HG02623 (cell line): ENCODE measurements around the gene RAB6B.

Source experiments
- ATAC-seq: cut with Tn5 transposase; IDR thresholded peaks from one replicate; pipeline ENCODE4 v1.9.1; 2021; ENCODE audit warnings: moderate library complexity; ENCODE audit not compliant: unreplicated experiment

RAB6B gene

DNA sequence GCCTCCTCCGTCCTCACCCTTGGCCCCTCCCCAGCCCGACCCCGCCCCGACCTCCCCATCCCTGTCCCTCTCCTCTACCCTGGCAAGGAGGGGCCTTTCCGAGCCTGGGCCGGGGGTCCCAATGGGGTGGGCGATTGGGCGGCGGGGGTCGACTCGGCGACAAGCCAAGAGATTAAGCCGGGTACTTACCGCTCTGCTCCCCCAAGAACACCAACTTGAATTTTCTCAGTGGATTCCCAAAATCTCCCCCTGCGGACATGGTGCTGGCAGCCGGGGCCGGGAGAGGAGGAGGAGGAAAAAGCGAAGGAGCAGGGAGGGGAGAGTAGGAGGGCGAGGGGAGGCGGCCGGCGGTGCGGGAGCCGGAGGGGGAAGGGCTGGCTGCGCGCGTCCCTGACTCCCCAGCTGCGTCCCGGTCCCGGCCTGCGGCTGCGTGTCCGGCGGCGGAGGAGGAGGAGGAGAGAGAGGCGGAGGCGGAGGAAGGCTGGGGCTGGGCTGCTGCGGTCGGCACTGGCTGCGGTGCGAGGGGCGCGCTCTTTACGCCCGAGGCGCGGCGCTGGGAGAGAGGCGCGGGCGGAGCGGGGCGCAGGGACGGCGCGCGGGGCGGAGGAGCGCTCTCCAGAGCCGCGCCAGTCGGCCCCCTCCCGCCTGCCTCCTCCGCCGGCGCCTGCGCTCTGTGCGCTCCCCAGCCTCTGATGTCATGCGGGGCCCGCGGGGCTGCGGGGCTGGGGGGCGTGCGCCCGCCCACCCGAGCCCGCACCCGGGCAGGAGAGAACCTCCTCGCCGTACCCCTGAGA, at the start of gene RAB6B:
RAB6B (minus strand) TSS at position 675 of the 794 bp plus-strand sequence; CDS start at position 259, 416 bp downstream.
- no peak for ATAC-seq

- ATAC-seq, result no peak
These were observed 49.1 kb upstream of the RAB6B start for GRCh38 chr3:133944641-133945380.

DNA sequence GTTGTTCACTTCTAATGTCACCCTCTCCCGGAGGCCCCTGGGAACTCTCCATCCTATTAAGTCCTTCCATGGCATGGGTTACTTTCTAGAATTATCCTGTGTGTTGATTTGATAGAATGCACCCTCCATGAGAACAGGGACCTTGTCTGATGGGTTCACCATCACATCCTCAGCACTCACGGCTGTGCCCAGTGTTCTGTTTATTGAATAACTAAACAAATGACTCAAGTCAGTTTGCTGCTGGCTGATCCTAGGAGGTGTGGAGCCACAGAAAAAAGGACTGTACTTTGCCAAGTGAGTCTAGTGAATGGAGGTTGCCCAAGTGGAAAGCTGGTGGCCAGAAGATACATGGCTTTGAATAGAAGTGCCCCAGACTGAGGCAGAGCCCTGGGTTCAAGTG, 48.5 kb upstream of the RAB6B start:
- ATAC-seq, result no peak

GRCh38 chr3:133943639-133944141, 48.0 kb upstream of the RAB6B start:
- ATAC-seq, result no peak

DNA sequence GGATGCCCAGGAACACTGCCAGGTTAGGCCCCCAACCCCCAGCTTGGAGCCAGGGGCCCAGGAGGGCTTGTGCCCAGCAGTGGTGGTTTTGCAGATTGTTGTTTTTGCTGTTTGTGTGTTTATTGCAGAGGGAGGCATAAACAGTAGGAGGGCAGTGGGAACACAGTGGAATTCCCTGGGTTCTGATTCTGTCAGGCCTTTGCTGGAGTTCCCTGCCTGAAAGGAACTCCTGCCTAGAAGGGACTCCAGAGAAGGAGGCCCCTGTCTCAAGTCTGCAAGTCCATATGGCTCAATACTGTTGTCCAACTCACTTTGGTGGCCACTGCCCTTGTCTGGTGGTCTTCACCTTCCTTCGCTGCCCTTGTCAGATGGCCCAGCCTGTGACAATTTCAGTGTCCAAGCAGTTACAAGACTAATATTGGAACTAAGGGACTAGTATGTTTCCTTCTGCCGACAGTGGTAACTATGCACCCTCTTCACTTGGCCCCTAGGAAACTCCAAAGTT, 47.4 kb upstream of the RAB6B start:
- ATAC-seq, result no peak

DNA sequence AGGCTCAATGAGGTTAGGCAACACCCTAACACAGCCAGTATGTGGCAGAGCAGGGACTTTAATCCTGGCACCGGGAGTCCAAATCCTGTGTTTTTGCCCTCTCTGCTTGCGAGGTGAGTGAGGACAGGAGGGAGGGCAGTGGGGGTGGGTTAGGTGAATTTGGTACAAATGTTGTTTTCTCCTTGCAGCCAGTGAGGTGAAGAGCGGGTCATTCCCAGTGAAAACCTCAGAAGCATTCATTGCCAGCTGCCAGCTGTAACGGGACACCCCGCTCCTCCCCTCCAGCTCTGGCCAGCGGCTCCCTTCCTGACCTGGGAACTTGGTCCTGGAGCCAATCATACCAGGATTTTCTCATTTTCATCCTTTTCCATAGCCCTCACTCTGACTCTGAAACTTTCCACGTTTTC, 45.7 kb upstream of the RAB6B start:
- no peak for ATAC-seq

- ATAC-seq, result no peak
These were observed 44.9 kb upstream of the RAB6B start for GRCh38 chr3:133940536-133940935.

GRCh38 chr3:133939463-133939835, 43.8 kb upstream of the RAB6B start:
- no peak for ATAC-seq

GRCh38 chr3:133938770-133939462, 43.2 kb upstream of the RAB6B start:
- ATAC-seq, result no peak

DNA sequence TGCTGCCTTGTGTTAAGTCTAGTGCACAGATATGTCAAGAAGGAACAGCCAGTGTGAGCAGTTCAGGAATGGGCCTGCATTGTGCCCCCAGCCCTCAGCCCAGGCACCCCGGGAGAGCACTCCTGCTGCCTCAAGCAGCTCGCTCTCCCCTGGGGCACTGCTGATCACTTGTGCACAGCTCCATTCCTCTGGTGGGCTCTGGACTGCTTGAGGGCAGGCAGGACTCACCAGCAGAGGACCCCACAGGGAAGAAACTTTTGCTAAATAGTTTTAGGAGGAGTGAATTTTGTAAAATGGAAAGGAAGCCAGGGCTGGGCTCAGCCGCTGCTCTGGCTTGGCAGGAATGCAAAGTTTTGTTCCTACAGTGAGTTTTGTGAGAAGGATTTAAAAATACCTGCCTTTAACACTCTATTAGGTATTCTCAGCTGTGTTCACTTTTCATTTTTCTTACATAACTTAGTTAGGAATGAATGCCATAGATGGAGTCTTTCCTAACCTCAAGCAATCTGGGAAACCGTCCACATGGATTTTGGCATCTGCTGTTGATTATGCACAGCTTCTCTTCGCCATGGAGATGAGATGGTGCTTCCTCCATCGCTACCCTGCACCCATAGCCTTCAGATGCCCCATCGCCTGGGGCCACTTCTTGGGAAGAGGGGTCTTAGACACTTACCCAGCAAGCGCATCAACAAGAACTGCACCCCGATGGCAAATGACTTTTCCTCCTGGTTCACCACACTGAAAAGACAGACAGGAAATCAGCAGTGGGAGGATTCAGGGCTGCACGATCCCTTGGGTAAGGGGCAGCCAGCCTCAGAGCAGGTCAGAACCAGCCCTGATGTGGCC, 42.3 kb upstream of the RAB6B start:
- ATAC-seq, result no peak

DNA sequence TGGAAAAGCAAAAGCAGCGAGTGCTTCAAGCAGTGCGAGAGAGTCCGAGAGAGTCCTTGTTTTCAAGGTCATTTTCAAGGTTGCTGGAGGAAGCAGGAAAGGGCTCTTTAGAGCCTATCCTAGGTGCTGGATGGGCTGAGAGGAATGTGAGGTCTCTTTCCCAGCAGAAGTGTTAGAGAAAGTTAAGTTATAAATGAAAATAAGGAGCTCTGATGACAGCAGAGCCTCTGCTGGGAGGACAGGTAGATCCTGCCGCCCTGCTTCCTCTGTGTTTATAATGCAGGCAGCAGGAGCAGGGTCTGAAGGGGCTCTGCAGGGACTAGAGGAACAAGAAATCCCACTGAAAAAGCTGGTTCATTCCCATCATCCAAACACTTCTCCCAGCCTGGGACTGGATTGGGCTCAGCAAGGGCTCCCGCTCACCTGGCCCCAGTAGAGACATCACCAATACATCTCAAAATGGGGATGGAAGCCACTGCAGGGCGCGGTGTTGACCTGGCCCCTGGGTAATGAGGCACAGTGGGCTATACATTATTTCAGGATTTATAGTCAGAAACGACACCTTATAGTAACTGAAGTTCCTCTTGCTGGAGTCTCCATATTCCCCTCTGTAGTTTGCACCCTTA, 41.5 kb upstream of the RAB6B start:
- ATAC-seq, result no peak

DNA sequence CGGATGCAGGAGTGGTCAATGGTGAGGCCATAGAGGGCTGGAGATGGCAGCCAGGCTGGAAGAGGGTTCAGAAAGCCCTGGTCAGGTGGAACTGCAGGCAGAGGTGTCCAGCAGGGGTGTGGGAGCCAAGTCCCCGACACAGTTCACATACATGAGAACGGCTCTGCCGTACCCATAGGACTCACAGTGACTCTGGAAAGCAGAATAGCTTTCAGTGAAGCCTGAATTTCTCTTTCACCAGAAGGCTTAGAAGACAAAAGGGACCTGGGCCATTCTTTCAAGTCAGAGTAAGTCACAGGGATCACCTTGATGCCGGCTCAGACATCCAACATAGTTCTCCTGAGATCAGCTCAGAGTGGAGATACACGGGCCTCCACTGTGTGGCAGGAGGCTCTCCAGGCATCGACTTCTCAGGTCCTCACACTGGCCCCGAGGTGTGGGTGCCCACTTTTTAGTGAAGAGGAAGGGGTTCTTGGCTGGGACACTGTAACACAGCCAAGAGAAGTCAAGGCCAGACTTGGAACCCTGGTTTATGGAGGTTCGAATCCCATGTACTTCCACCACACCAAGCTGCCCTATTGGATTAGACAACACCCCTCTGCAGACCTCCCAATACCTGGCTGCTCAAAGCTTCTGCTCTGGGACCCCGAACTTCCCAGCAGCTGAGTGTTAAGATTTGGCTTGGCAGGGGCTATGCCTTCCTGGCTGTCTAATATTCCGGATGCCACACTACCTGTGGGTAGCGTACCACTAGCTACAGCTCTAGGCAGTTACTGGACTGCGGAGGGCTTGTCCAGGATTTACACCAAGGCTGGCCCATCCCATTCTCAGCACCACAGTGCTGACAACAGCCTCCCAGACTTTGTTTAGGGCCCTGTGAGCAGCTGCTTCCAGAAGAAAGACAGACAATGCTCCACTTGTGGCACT, 40.4 kb upstream of the RAB6B start:
- no peak for ATAC-seq

DNA sequence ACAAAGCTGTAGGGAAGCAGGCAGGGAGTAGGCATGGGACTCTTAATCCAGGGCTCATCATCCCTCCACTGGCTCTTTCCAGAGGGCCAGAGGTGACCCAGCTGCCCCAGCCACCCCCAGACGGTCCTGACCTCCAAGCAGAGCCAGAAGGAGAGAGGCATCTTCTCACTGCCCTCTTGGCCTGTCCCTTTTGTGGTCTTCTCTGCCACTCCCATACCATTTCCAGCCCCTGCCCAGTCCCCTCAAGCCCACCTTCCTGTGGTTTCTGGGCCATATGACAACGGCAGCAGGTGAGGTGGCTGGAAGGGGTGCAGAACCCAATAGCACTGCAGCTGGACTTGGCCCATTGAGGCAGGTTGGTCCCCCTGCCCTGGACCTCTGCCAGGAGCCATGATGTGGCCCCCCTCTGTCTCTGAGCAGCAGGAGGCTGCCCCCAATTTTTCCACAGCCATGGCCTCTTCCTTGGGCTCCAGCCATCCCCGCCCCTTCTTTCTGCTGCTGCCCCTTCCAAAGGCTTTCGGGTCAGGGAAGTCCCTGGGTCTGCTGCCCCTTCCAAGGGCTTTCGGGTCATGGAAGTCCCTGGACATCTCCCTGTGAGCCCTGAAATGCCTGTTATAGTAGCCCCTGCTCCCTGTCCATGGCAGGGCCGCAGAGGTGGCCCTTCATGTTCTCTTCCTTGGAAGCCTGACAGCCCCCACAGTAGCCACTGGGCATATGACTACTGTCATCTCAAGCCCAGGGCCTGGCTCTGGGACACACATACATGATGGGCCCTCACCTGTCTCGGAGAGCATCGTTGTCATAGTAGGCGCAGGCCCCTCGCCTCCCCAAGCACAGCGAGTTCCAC, 39.5 kb upstream of the RAB6B start:
- ATAC-seq, result no peak

- ATAC-seq, result no peak
These were observed 38.6 kb upstream of the RAB6B start for GRCh38 chr3:133934073-133934970.

GRCh38 chr3:133933097-133934024, 37.7 kb upstream of the RAB6B start:
- ATAC-seq, result no peak

DNA sequence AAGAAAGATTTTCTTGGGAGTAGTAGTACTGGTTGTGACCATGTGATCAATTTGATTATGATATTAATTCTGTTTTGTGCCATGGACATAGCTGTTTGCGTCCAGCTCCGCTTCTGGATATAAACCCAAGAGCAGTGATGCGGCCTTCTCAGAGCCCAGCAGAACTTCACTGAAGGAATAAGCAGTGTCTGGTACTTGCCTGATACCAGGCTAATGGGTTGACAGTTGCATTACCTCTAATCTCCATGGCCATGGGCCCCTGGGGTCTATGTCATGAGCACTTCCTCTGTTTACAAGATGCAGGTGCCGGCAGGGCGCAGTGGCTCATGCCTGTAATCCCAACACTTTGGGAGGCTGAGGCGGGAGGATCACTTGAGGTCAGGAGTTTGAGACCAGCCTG, 36.3 kb upstream of the RAB6B start:
- no peak for ATAC-seq
